WTC11 (cell line): ENCODE data around the gene KCNJ13. TPM values are rescaled to one million over a fixed set of nuclear protein-coding genes. Genes with fewer than 3 reads are reported as not detected.

Source experiments
- ATAC-seq: fragments of 200-7000 bp; cut with Tn5 transposase; 2 replicates; pipeline ENCODE4 v1.10.0; 2021; ENCODE audit warnings: mild to moderate bottlenecking, moderate library complexity
- CTCF ChIA-PET: fragments of 300-600 bp; sonication (Branson Sonifier 250); formaldehyde crosslinking; loops from one replicate; lab custom pipeline; 2021; ENCODE audit warnings: antibody characterized with exemption; lab: Charles Lee
- POLR2A ChIA-PET: fragments of 350-600 bp; sonication (Branson Sonifier 250); formaldehyde crosslinking; loops from one replicate; lab custom pipeline; 2021; ENCODE audit warnings: antibody characterized with exemption; lab: Charles Lee
- DNase-seq: peaks from one replicate; pipeline ENCODE4 v3.0.0; 2021; ENCODE audit warnings: low spot score
- H3K27ac Mint-ChIP-seq: 2 replicates; pipeline ENCODE4 v1.8.0; 2021; ENCODE audit warnings: mixed read lengths
- H3K27me3 Mint-ChIP-seq: 2 replicates; pipeline ENCODE4 v1.8.0; 2021; ENCODE audit warnings: low read depth, mild to moderate bottlenecking, moderate library complexity, mixed read lengths
- H3K36me3 Mint-ChIP-seq: 2 replicates; pipeline ENCODE4 v1.8.0; 2021; ENCODE audit warnings: mixed read lengths
- H3K4me1 Mint-ChIP-seq: 2 replicates; pipeline ENCODE4 v1.8.0; 2022; ENCODE audit warnings: mixed read lengths
- H3K4me3 Mint-ChIP-seq: 2 replicates; pipeline ENCODE4 v1.8.0; 2021; ENCODE audit warnings: mild to moderate bottlenecking, moderate library complexity, mixed read lengths
- H3K9me3 Mint-ChIP-seq: 2 replicates; pipeline ENCODE4 v1.8.0; 2021; ENCODE audit warnings: mixed read lengths
- ARID4B ChIP-seq: sonication (generic); formaldehyde crosslinking; IDR thresholded peaks from 2 replicates; pipeline ENCODE4 v1.8.0; 2023; ENCODE audit warnings: missing genetic modification reagents, mild to moderate bottlenecking, borderline replicate concordance
- ATF6 ChIP-seq: sonication (generic); formaldehyde crosslinking; IDR thresholded peaks from 2 replicates; pipeline ENCODE4 v1.8.1; 2023; ENCODE audit warnings: mild to moderate bottlenecking, missing genetic modification reagents
- CREB1 ChIP-seq: sonication (generic); formaldehyde crosslinking; IDR thresholded peaks from 2 replicates; pipeline ENCODE4 v1.8.0; 2023; ENCODE audit warnings: mild to moderate bottlenecking, missing genetic modification reagents
- FOXK1 ChIP-seq: sonication (generic); formaldehyde crosslinking; IDR thresholded peaks from 2 replicates; pipeline ENCODE4 v1.8.0; 2022; ENCODE audit warnings: mild to moderate bottlenecking, moderate library complexity, missing genetic modification reagents
- FOXP4 ChIP-seq: sonication (generic); formaldehyde crosslinking; IDR thresholded peaks from 2 replicates; pipeline ENCODE4 v1.8.0; 2022; ENCODE audit warnings: mild to moderate bottlenecking, missing genetic modification reagents
- GABPB1 ChIP-seq: sonication (generic); formaldehyde crosslinking; IDR thresholded peaks from 2 replicates; pipeline ENCODE4 v1.8.1; 2023; ENCODE audit warnings: mild to moderate bottlenecking, missing genetic modification reagents
- JUN ChIP-seq: sonication (generic); formaldehyde crosslinking; IDR thresholded peaks from 2 replicates; pipeline ENCODE4 v1.8.0; 2023; ENCODE audit warnings: mild to moderate bottlenecking, missing genetic modification reagents
- KAT7 ChIP-seq: sonication (generic); formaldehyde crosslinking; IDR thresholded peaks from 2 replicates; pipeline ENCODE4 v1.8.1; 2023; ENCODE audit warnings: missing genetic modification reagents, mild to moderate bottlenecking, borderline replicate concordance
- MXD4 ChIP-seq: fragments of 250-450 bp; sonication (Bioruptor Pico); IDR thresholded peaks from 2 replicates; pipeline ENCODE4 v1.8.0; 2021; ENCODE audit warnings: mild to moderate bottlenecking, moderate library complexity, borderline replicate concordance
- NFATC4 ChIP-seq: fragments of 250-450 bp; sonication (Bioruptor Pico); IDR thresholded peaks from 2 replicates; pipeline ENCODE4 v1.9.0; 2021; ENCODE audit warnings: mild to moderate bottlenecking
- NR3C1 ChIP-seq: sonication (generic); formaldehyde crosslinking; conservative IDR thresholded peaks from 2 replicates; pipeline ENCODE4 v1.8.1; 2023; ENCODE audit warnings: low read depth, mild to moderate bottlenecking, missing genetic modification reagents
- PREB ChIP-seq: sonication (generic); formaldehyde crosslinking; IDR thresholded peaks from 2 replicates; pipeline ENCODE4 v1.8.1; 2022; ENCODE audit warnings: mild to moderate bottlenecking, missing genetic modification reagents, moderate library complexity, borderline replicate concordance
- SMAD3 ChIP-seq: sonication (generic); formaldehyde crosslinking; IDR thresholded peaks from 2 replicates; pipeline ENCODE4 v1.8.0; 2022; ENCODE audit warnings: missing genetic modification reagents, mild to moderate bottlenecking, borderline replicate concordance
- TCF7 ChIP-seq: sonication (generic); formaldehyde crosslinking; IDR thresholded peaks from 2 replicates; pipeline ENCODE4 v1.8.0; 2022; ENCODE audit warnings: mild to moderate bottlenecking, low read depth, missing genetic modification reagents, moderate library complexity
- TEAD4 ChIP-seq: sonication (generic); formaldehyde crosslinking; IDR thresholded peaks from 2 replicates; pipeline ENCODE4 v1.8.0; 2022; ENCODE audit warnings: mild to moderate bottlenecking, missing genetic modification reagents
- ZNF263 ChIP-seq: sonication (generic); formaldehyde crosslinking; IDR thresholded peaks from 2 replicates; pipeline ENCODE4 v1.8.1; 2022; ENCODE audit warnings: low read depth, mild to moderate bottlenecking, moderate library complexity, missing genetic modification reagents
- ZNF423 ChIP-seq: fragments of 250-450 bp; sonication (Bioruptor Pico); IDR thresholded peaks from 2 replicates; pipeline ENCODE4 v2.1.2; 2022; ENCODE audit warnings: mild to moderate bottlenecking, moderate library complexity
- ZNF671 ChIP-seq: fragments of 250-450 bp; sonication (Bioruptor Pico); IDR thresholded peaks from 2 replicates; pipeline ENCODE4 v1.8.0; 2021; ENCODE audit warnings: mild to moderate bottlenecking
- ZSCAN18 ChIP-seq: fragments of 250-450 bp; sonication (Bioruptor Pico); IDR thresholded peaks from 2 replicates; pipeline ENCODE4 v2.1.2; 2022; ENCODE audit warnings: mild to moderate bottlenecking, moderate library complexity
- total RNA-seq: library from RNA; stranded (reverse); gene quantifications from 3 replicates; pipeline ENCODE4 v1.2.3, GENCODE V29; 2021

KCNJ13 gene
- total RNA-seq, 1 experiment from 2014 or later = not detected

GRCh38 chr2:232779934-232780333 lies 3.6 kb upstream of the KCNJ13 start (continued):
- TF ChIP-seq GABPB1 (no peak), ZNF423 (CRISPR knock-in tag) (no peak), TCF7 (CRISPR knock-in tag) (no peak)

GRCh38 chr2:232779465-232779864 lies 3.1 kb upstream of the KCNJ13 start:
- Mint-ChIP-seq H3K9me3 (no peaks in the 10 kb centered on the region), H3K4me1 (peaks cover 6% of the 10 kb centered on the region), H3K36me3 (0 out of 2 replicates have a peak, but pooled peaks cover 4% of the 10 kb centered on the region), H3K4me3 (no peak overlapping the region), H3K27ac (no peak overlapping the region), H3K27me3 (no peaks in the 10 kb centered on the region)
- no peak for ATAC-seq
- DNase-seq = no peak
- POLR2A ChIA-PET = no interaction called here
- TF ChIP-seq FOXP4 (no peak), ZNF263 (no peak), PREB (CRISPR knock-in tag) (no peak), ARID4B (CRISPR knock-in tag) (no peak), ZNF423 (CRISPR knock-in tag) (no peak), KAT7 (CRISPR knock-in tag) (no peak), ZSCAN18 (CRISPR knock-in tag) (no peak), CREB1 (CRISPR knock-in tag) (no peak), NR3C1 (CRISPR knock-in tag) (no peak)
- CTCF ChIA-PET = no interaction called here

- H3K27me3 Mint-ChIP-seq = no peaks in the 10 kb centered on the region
- ATAC-seq (no peak), DNase-seq (no peak)
- H3K4me3 Mint-ChIP-seq = no peak overlapping the region
- H3K4me1 Mint-ChIP-seq = peaks cover 6% of the 10 kb centered on the region
- POLR2A ChIA-PET = no interaction called here
- no peaks in the 10 kb centered on the region for H3K36me3 Mint-ChIP-seq
- TF ChIP-seq FOXK1 (CRISPR knock-in tag) (no peak), JUN (CRISPR knock-in tag) (no peak), NFATC4 (CRISPR knock-in tag) (no peak), ZNF423 (CRISPR knock-in tag) (no peak), SMAD3 (CRISPR knock-in tag) (no peak), ATF6 (no peak), MXD4 (CRISPR knock-in tag) (no peak), TEAD4 (CRISPR knock-in tag) (no peak), ZNF671 (no peak)
- TF ChIP-seq, all 79 proteins: peak for 0
- Mint-ChIP-seq H3K9me3 (no peaks in the 10 kb centered on the region), H3K27ac (no peak overlapping the region)
- CTCF ChIA-PET = no interaction called here
Measured at GRCh38 chr2:232777276-232777675, 911 bp upstream of the KCNJ13 start.
